GM12864 (cell line): ENCODE results near the gene IER3.

Experiments
- DNase-seq: peaks from one replicate; pipeline ENCODE4 v3.0.0-alpha.2; 2011; ENCODE audit warnings: low read depth
- H3K4me3 ChIP-seq: 2 replicates; pipeline ENCODE4 v1.5.1; 2011; ENCODE audit warnings: mild to moderate bottlenecking, low read depth, low read length, control low read depth
- TF ChIP-seq, protein P1 (sequence below): IDR thresholded peaks from 2 replicates; pipeline ENCODE4 v1.5.1; 2011; ENCODE audit warnings: low read depth, mild to moderate bottlenecking, moderate library complexity, low read length, control low read depth, inconsistent platforms; ENCODE audit errors: missing control alignments

The IER3 gene

DNA sequence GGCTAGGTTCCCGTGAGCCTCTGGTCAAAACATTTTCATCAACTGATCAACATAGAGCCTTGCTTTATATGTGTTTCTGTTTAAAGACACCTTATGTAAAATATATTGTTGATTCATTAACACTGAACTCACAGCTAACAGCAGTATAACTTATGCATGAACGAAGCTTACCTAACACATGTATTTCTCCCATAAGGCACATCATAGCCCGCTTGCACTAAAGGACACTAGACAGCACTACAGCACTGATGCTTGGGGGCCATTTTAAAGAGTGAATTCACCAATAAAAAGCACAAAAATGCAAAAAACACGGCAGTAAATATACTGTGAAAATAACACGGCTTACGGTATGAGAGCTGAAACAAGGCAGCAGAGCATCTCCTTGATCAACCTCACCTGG lies 5.8 kb downstream of the IER3 start:
- no peak overlapping the region for H3K4me3 ChIP-seq
- TF ChIP-seq, protein P1, sequence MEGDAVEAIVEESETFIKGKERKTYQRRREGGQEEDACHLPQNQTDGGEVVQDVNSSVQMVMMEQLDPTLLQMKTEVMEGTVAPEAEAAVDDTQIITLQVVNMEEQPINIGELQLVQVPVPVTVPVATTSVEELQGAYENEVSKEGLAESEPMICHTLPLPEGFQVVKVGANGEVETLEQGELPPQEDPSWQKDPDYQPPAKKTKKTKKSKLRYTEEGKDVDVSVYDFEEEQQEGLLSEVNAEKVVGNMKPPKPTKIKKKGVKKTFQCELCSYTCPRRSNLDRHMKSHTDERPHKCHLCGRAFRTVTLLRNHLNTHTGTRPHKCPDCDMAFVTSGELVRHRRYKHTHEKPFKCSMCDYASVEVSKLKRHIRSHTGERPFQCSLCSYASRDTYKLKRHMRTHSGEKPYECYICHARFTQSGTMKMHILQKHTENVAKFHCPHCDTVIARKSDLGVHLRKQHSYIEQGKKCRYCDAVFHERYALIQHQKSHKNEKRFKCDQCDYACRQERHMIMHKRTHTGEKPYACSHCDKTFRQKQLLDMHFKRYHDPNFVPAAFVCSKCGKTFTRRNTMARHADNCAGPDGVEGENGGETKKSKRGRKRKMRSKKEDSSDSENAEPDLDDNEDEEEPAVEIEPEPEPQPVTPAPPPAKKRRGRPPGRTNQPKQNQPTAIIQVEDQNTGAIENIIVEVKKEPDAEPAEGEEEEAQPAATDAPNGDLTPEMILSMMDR: no peak
- no peak for DNase-seq

DNA sequence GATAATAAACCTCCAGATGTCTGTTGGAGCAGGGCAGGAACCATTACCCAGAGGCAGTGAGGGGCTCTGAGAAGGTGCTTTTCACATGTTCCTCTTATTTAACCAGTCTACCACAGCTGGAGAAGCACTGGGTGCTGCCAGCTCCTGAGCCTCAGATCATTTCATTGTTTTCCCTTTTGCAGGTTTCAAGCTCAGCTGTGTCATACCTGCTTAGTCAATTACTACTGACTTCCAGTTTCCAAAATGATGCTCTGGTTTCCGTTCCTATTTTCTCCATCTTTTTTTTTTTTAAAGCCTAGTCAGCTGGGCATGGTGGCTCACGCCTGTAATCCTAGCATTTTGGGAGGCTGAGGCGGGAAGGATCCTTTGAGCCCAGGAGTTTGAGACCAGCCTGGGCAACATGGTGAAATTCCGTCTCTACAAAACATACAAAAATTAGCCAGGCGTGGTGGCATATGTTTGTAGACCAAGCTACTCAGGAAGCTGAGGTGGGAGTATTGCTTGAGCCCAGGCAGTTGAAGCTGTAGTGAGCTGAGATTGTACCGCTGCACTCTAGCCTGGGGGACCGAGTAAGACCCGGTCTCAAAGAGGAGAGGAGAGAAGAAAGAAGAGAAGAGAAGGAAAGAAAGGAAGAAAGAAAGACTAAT lies 8.6 kb downstream of the IER3 start:
- TF ChIP-seq, protein P1: no peak
- H3K4me3 ChIP-seq: no peak overlapping the region
- DNase-seq: no peak

DNA sequence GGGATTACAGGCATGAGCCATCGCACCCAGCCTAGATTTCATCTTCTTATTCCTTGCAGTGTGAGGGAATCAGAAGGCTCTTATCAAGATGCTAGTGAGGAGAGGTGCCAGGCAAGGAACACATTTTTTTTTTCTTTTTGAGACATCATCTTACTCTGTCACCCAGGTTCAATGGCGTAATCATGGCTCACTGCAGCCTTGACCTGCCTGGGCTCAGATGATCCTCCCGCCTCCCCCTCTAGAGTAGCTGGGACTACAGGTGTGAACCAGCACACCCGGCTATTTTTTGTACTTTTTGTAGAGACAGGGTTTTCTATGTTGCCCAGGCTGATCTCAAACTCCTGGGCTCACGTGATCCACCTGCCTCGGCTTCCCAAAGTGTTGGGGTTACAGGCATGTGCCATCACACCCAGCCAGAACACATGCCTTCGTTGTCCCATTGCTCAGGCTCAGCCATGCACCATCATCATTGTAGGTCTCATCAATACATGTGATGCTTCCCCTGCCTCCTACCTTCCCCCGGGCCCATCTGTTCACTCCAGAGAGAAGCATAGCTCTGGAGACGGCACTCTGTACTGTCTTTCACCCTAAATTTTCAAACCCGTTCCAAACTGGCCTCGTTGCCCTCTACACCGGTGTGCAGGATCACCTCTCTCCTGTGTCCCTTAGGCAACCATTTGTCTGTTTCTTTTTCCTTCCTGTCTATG lies 12.0 kb downstream of the IER3 start:
- TF ChIP-seq, protein P1: no peak
- DNase-seq: no peak
- no peak overlapping the region for H3K4me3 ChIP-seq

DNA sequence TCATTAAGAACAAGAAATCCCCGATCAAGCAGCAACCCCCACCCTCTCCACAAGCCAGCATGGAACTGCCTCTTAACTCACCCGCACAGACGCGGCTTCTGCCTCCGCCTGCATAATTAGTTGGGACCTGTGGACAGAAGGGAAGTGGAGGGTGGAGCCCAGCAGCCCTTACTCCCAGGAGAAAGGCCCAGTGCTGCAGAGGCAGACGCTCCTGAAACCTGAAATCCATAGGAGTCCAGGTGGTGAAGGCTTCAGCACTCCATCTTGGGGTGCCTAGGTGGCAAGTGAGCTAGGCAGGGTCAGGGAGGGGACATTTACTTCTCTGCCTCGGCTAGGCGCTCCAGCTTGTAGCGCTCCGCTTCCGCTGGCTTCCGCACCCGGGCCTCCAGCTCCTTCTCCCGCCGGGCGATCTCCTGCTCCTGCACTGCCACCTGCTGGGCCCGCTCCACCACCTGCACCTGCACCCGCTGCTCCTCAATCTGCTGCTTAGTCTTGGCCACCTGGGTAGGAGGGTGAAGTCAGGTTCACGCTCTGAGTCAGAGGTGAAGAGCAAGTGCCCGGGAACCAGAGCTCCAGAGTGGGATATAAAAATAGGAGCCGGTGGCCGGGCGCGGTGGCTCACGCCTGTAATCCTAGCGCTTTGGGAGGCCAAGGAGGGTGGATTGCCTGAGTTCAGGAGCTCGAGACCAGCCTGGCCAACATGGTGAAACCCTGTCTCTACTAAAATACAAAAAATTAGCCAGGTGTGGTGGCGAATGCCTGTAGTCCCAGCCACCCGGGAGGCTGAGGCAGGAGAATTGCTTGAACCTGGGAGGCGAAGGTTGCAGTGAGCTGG lies 13.5 kb downstream of the IER3 start:
- no peak overlapping the region for H3K4me3 ChIP-seq
- TF ChIP-seq, protein P1: peak; percentile 87
- DNase-seq: no peak

DNA sequence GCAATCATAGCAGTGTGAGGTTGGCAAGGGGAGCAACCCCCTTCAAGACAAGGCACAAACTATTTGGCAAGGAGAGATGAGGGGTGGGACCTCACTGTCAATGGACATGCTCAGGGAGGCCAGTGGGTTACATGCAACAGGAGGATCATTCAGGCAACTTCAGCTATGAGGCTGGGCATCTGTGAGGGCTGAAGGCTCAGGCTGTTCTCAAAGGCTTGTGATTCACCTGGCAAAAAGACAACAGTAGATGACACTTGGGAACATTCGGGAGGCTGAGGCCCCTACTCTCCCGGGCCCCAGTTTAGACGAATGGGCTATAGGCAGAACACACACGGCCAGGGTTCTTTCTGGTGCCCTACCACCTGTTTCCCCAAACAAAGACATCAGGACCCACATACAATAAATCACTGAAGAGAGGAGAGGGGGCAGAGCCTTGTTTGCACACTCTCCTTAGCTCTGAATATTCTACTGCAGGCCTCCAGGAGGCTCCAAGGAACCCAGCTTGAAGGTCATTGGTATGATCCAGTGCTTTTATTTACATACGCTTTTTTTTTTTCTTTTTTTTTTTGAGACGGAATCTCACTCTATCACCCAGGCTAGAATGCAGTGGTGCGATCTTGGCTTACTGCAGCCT lies 16.3 kb downstream of the IER3 start:
- TF ChIP-seq, protein P1: no peak
- H3K4me3 ChIP-seq: no peak overlapping the region
- no peak for DNase-seq

DNA sequence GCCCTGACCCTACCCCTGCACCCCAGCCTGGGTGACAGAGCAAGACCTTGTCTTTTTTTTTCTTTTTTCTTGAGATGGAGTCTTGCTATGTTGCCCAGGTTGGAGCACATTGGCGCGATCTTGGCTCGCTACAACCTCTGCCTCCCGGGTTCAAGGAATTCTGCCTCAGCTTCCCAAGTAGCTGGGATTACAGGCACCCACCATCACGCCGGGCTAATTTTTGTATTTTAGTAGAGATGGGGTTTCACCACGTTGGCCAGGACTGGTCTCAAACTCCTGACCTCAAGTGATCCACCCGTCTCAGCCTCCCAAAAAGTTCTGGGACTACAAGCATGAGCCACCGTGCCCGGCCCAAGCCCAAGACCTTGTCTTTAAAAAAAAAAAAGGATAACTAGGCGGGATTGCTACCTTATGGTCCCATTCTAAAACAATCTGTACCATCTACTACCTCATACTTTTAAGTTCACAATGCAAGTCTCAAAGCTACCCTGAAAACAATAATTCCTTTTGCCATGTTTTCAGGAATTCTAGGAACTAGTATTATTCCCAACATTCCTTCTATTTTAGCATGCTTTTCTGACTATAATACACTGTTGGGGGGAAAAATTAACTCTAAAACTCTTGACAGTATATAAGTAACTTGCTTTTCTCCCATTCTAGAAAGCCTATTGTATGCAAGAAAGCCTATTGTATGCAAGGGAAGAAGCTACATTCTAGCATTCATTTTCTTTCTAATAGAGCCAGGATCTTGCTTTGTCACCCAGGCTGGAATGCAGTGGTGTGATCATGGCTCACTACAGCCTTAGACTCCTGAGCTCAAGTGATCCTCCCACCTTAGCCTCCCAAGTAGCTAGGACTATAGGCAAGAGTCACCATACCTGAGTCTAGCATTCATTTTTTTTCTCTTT lies 17.6 kb downstream of the IER3 start:
- TF ChIP-seq, protein P1: no peak
- DNase-seq: no peak
- H3K4me3 ChIP-seq: no peak overlapping the region
